HEK293 (cell line): Measurements from ENCODE around the gene CELSR1.

Source experiments
- CTCF ChIA-PET: fragments of 350-600 bp; formaldehyde crosslinking; extraction: SDS; loops from one replicate; lab custom pipeline; 2021; ENCODE audit warnings: antibody characterized with exemption; lab: Yijun Ruan, JAX
- POLR2A ChIA-PET: fragments of 300-600 bp; formaldehyde crosslinking; extraction: SDS; loops from one replicate; lab custom pipeline; 2020; ENCODE audit warnings: antibody characterized with exemption, inconsistent platforms; lab: Yijun Ruan, JAX
- H3K27ac ChIP-seq: fragments of 200-500 bp; sonication (Bioruptor generic); 2 replicates; pipeline ENCODE4 v1.5.1; 2014; ENCODE audit warnings: low read depth, low read length, control low read depth, inconsistent platforms; ENCODE audit errors: extremely low read depth
- H3K36me3 ChIP-seq, 2 experiments: fragments of 200-500 bp in 1 of 2; sonication (Bioruptor generic) in 1 of 2; 1 replicate in 1 of 2; 2 replicates in 1 of 2; pipeline ENCODE4 v1.5.1; 2014 to 2017; ENCODE audit warnings: inconsistent platforms in 2 of 2, low read length in 2 of 2; ENCODE audit not compliant: control insufficient read depth in 2 of 2, insufficient read depth in 1 of 2
- H3K4me1 ChIP-seq: fragments of 200-500 bp; sonication (Bioruptor generic); 2 replicates; pipeline ENCODE4 v1.5.1; 2014; ENCODE audit warnings: mild to moderate bottlenecking, low read length, inconsistent platforms; ENCODE audit not compliant: control insufficient read depth, insufficient read depth
- H3K4me3 ChIP-seq: 2 replicates; pipeline ENCODE4 v1.5.1; 2011; ENCODE audit warnings: low read depth, mild to moderate bottlenecking, control low read depth, low read length, moderate library complexity
- H3K9me3 ChIP-seq: fragments of 200-500 bp; sonication (Bioruptor generic); 2 replicates; pipeline ENCODE4 v1.5.1; 2014; ENCODE audit warnings: low read depth, low read length, inconsistent platforms; ENCODE audit not compliant: control insufficient read depth, insufficient read depth
- EGR2 ChIP-seq: fragments of 450-650 bp; formaldehyde crosslinking; IDR thresholded peaks from 2 replicates; pipeline ENCODE4 v1.5.1; 2016; ENCODE audit warnings: low read depth, missing biosample characterization, missing genetic modification characterization
- GLIS1 ChIP-seq: fragments of 450-650 bp; formaldehyde crosslinking; IDR thresholded peaks from 2 replicates; pipeline ENCODE4 v1.5.1; 2016; ENCODE audit warnings: missing biosample characterization, missing genetic modification characterization
- HOXD13 ChIP-seq: sonication (generic); formaldehyde crosslinking; IDR thresholded peaks from 2 replicates; pipeline ENCODE4 v1.8.0; 2022; ENCODE audit warnings: missing genetic modification reagents, borderline replicate concordance
- KLF9 ChIP-seq: fragments of 450-650 bp; formaldehyde crosslinking; IDR thresholded peaks from 2 replicates; pipeline ENCODE4 v1.5.1; 2016; ENCODE audit warnings: missing biosample characterization, missing genetic modification characterization, low read depth
- MEIS1 ChIP-seq: sonication (generic); formaldehyde crosslinking; IDR thresholded peaks from 2 replicates; pipeline ENCODE4 v1.8.1; 2022; ENCODE audit warnings: missing genetic modification reagents, mild to moderate bottlenecking, borderline replicate concordance
- OSR2 ChIP-seq: fragments of 450-650 bp; formaldehyde crosslinking; IDR thresholded peaks from 2 replicates; pipeline ENCODE4 v1.5.1; 2016; ENCODE audit warnings: missing biosample characterization, missing genetic modification characterization
- PRDM1 ChIP-seq: fragments of 450-650 bp; formaldehyde crosslinking; IDR thresholded peaks from 2 replicates; pipeline ENCODE4; 2016; ENCODE audit warnings: missing biosample characterization, missing genetic modification characterization
- REPIN1 ChIP-seq: fragments of 450-650 bp; formaldehyde crosslinking; IDR thresholded peaks from 2 replicates; pipeline ENCODE4 v1.5.1; 2017; ENCODE audit warnings: missing biosample characterization, missing genetic modification characterization, low read depth
- SALL2 ChIP-seq: fragments of 450-650 bp; formaldehyde crosslinking; IDR thresholded peaks from 2 replicates; pipeline ENCODE4 v1.5.0; 2017; ENCODE audit warnings: missing biosample characterization, mild to moderate bottlenecking, missing genetic modification characterization, borderline replicate concordance
- SP7 ChIP-seq: fragments of 450-650 bp; formaldehyde crosslinking; IDR thresholded peaks from 2 replicates; pipeline ENCODE4 v1.5.1; 2016; ENCODE audit warnings: missing biosample characterization, missing genetic modification characterization
- ZBTB49 ChIP-seq: fragments of 450-650 bp; formaldehyde crosslinking; IDR thresholded peaks from 2 replicates; pipeline ENCODE4 v1.5.1; 2016; ENCODE audit warnings: missing biosample characterization, missing genetic modification characterization, low read depth
- ZBTB8A ChIP-seq: fragments of 450-650 bp; formaldehyde crosslinking; IDR thresholded peaks from 2 replicates; pipeline ENCODE4 v1.5.1; 2016; ENCODE audit warnings: missing biosample characterization, missing genetic modification characterization
- ZFP37 ChIP-seq: fragments of 450-650 bp; formaldehyde crosslinking; IDR thresholded peaks from 2 replicates; pipeline ENCODE4 v1.5.1; 2016; ENCODE audit warnings: missing biosample characterization, missing genetic modification characterization
- ZIC2 ChIP-seq: fragments of 450-650 bp; formaldehyde crosslinking; IDR thresholded peaks from 2 replicates; pipeline ENCODE4 v1.5.1; 2016; ENCODE audit warnings: missing biosample characterization, missing genetic modification characterization
- ZNF138 ChIP-seq: fragments of 450-650 bp; formaldehyde crosslinking; IDR thresholded peaks from 2 replicates; pipeline ENCODE4 v1.5.1; 2016; ENCODE audit warnings: missing biosample characterization, missing genetic modification characterization, borderline replicate concordance
- ZNF146 ChIP-seq: fragments of 450-650 bp; formaldehyde crosslinking; IDR thresholded peaks from 2 replicates; pipeline ENCODE4 v1.5.1; 2016; ENCODE audit warnings: missing biosample characterization, missing genetic modification characterization
- ZNF175 ChIP-seq: fragments of 450-650 bp; formaldehyde crosslinking; IDR thresholded peaks from 2 replicates; pipeline ENCODE4 v1.5.1; 2016; ENCODE audit warnings: missing biosample characterization, missing genetic modification characterization
- ZNF2 ChIP-seq: fragments of 450-650 bp; formaldehyde crosslinking; IDR thresholded peaks from 2 replicates; pipeline ENCODE4 v1.5.1; 2016; ENCODE audit warnings: missing biosample characterization, missing genetic modification characterization
- ZNF23 ChIP-seq: fragments of 450-650 bp; formaldehyde crosslinking; IDR thresholded peaks from 2 replicates; pipeline ENCODE4 v1.5.1; 2016; ENCODE audit warnings: missing biosample characterization, missing genetic modification characterization, borderline replicate concordance
- ZNF311 ChIP-seq: fragments of 450-650 bp; formaldehyde crosslinking; IDR thresholded peaks from 2 replicates; pipeline ENCODE4 v1.5.1; 2017; ENCODE audit warnings: missing biosample characterization, missing genetic modification characterization, borderline replicate concordance
- ZNF404 ChIP-seq: fragments of 450-650 bp; formaldehyde crosslinking; IDR thresholded peaks from 2 replicates; pipeline ENCODE4 v1.5.1; 2017; ENCODE audit warnings: missing biosample characterization, missing genetic modification characterization
- ZNF423 ChIP-seq: fragments of 450-650 bp; formaldehyde crosslinking; IDR thresholded peaks from 2 replicates; pipeline ENCODE4 v1.5.1; 2016; ENCODE audit warnings: missing biosample characterization, missing genetic modification characterization
- ZNF580 ChIP-seq: fragments of 450-650 bp; formaldehyde crosslinking; IDR thresholded peaks from 2 replicates; pipeline ENCODE4 v1.5.1; 2016; ENCODE audit warnings: missing biosample characterization, missing genetic modification characterization
- ZNF626 ChIP-seq: fragments of 450-650 bp; sonication (Bioruptor Pico); formaldehyde crosslinking; IDR thresholded peaks from 2 replicates; pipeline ENCODE4 v1.5.1; 2018; ENCODE audit warnings: missing biosample characterization, missing genetic modification characterization, inconsistent platforms
- ZNF629 ChIP-seq: fragments of 450-650 bp; formaldehyde crosslinking; IDR thresholded peaks from 2 replicates; pipeline ENCODE4 v1.5.1; 2017; ENCODE audit warnings: missing biosample characterization, missing genetic modification characterization
- ZNF677 ChIP-seq: fragments of 450-650 bp; IDR thresholded peaks from 2 replicates; pipeline ENCODE4 v1.5.0; 2018; ENCODE audit warnings: missing biosample characterization, mild to moderate bottlenecking, missing genetic modification characterization, moderate library complexity
- TF ChIP-seq, protein P1 (sequence below): fragments of 450-650 bp; formaldehyde crosslinking; IDR thresholded peaks from 2 replicates; pipeline ENCODE4 v1.5.1; 2016; ENCODE audit warnings: missing biosample characterization, missing genetic modification characterization
- TF ChIP-seq, protein P2 (sequence below): fragments of 450-650 bp; formaldehyde crosslinking; IDR thresholded peaks from 2 replicates; pipeline ENCODE4 v1.5.1; 2016; ENCODE audit warnings: missing biosample characterization, missing genetic modification characterization
- TF ChIP-seq, protein P3 (sequence below): fragments of 450-650 bp; formaldehyde crosslinking; IDR thresholded peaks from 2 replicates; pipeline ENCODE4 v1.5.1; 2016; ENCODE audit warnings: missing biosample characterization, missing genetic modification characterization, borderline replicate concordance

CELSR1 gene

GRCh38 chr22:46580940-46581537 is 43.6 kb upstream of the CELSR1 start:
- Histone ChIP-seq H3K9me3 (no peaks in the 10 kb centered on the region), H3K27ac (no peak overlapping the region), H3K36me3 (no peaks in the 10 kb centered on the region)
- no peak for TF ChIP-seq SALL2 (tag by site-specific recombination)
- TF ChIP-seq REPIN1 (tag by site-specific recombination): no peak
- no peak for TF ChIP-seq KLF9 (tag by site-specific recombination)
- TF ChIP-seq ZNF138 (tag by site-specific recombination): no peak
- TF ChIP-seq, protein P1, sequence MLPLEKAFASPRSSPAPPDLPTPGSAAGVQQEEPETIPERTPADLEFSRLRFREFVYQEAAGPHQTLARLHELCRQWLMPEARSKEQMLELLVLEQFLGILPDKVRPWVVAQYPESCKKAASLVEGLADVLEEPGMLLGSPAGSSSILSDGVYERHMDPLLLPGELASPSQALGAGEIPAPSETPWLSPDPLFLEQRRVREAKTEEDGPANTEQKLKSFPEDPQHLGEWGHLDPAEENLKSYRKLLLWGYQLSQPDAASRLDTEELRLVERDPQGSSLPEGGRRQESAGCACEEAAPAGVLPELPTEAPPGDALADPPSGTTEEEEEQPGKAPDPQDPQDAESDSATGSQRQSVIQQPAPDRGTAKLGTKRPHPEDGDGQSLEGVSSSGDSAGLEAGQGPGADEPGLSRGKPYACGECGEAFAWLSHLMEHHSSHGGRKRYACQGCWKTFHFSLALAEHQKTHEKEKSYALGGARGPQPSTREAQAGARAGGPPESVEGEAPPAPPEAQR: no peak
- TF ChIP-seq ZNF23 (tag by site-specific recombination): no peak
- no peak for TF ChIP-seq ZFP37 (tag by site-specific recombination)
- peak; percentile 96 for TF ChIP-seq SP7 (tag by site-specific recombination)
- no peak for TF ChIP-seq ZNF175 (tag by site-specific recombination)
- TF ChIP-seq ZBTB8A (tag by site-specific recombination): peak; percentile 32; the same call in 1 of the 2 replicates
- TF ChIP-seq, protein P2, sequence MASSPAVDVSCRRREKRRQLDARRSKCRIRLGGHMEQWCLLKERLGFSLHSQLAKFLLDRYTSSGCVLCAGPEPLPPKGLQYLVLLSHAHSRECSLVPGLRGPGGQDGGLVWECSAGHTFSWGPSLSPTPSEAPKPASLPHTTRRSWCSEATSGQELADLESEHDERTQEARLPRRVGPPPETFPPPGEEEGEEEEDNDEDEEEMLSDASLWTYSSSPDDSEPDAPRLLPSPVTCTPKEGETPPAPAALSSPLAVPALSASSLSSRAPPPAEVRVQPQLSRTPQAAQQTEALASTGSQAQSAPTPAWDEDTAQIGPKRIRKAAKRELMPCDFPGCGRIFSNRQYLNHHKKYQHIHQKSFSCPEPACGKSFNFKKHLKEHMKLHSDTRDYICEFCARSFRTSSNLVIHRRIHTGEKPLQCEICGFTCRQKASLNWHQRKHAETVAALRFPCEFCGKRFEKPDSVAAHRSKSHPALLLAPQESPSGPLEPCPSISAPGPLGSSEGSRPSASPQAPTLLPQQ (tag by site-specific recombination): no peak
- TF ChIP-seq, protein P3, sequence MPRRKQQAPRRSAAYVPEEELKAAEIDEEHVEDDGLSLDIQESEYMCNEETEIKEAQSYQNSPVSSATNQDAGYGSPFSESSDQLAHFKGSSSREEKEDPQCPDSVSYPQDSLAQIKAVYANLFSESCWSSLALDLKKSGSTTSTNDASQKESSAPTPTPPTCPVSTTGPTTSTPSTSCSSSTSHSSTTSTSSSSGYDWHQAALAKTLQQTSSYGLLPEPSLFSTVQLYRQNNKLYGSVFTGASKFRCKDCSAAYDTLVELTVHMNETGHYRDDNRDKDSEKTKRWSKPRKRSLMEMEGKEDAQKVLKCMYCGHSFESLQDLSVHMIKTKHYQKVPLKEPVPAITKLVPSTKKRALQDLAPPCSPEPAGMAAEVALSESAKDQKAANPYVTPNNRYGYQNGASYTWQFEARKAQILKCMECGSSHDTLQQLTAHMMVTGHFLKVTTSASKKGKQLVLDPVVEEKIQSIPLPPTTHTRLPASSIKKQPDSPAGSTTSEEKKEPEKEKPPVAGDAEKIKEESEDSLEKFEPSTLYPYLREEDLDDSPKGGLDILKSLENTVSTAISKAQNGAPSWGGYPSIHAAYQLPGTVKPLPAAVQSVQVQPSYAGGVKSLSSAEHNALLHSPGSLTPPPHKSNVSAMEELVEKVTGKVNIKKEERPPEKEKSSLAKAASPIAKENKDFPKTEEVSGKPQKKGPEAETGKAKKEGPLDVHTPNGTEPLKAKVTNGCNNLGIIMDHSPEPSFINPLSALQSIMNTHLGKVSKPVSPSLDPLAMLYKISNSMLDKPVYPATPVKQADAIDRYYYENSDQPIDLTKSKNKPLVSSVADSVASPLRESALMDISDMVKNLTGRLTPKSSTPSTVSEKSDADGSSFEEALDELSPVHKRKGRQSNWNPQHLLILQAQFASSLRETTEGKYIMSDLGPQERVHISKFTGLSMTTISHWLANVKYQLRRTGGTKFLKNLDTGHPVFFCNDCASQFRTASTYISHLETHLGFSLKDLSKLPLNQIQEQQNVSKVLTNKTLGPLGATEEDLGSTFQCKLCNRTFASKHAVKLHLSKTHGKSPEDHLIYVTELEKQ (tag by site-specific recombination): no peak
- no peak for TF ChIP-seq MEIS1
- no peak for TF ChIP-seq ZBTB49
- no peak for TF ChIP-seq ZNF626 (tag by site-specific recombination)
- TF ChIP-seq PRDM1: peak; percentile 67; the same call in 1 of the 2 replicates
- peak; percentile 80 for TF ChIP-seq ZIC2 (tag by site-specific recombination)
- TF ChIP-seq ZNF423 (tag by site-specific recombination): no peak
- no peak for TF ChIP-seq ZNF677
- no peak for TF ChIP-seq ZNF311 (tag by site-specific recombination)
- no peak for TF ChIP-seq ZNF580 (tag by site-specific recombination)
- no peak for TF ChIP-seq EGR2 (tag by site-specific recombination)
- TF ChIP-seq ZNF146 (tag by site-specific recombination): no peak
- no peak for TF ChIP-seq ZNF629 (tag by site-specific recombination)
- TF ChIP-seq ZNF404 (tag by site-specific recombination): no peak
- TF ChIP-seq GLIS1 (tag by site-specific recombination): no peak
- no peak for TF ChIP-seq HOXD13 (CRISPR knock-in tag)
- no peak for TF ChIP-seq ZNF2
- peak; percentile 37 for TF ChIP-seq OSR2 (tag by site-specific recombination)
- TF ChIP-seq, all 188 proteins: peak for 5
- POLR2A ChIA-PET: no interaction called here
- H3K4me1 ChIP-seq: peaks cover 25% of the 10 kb centered on the region
- no peak overlapping the region for H3K4me3 ChIP-seq
- CTCF ChIA-PET: interaction anchor here (0.6 to 1.8 kb wide), 2 partner anchors 17 to 1633 kb away, joined by 3 to 6 read pairs; no protein-coding TSS in a partner anchor
